Fibroblast of lung (primary cell): ENCODE data around the gene PADI1.

ENCODE experiments used
- CTCF ChIP-seq, 2 donors: IDR thresholded peaks in 1 of 2; conservative IDR thresholded peaks in 1 of 2; 1 replicate in 1 of 2; 2 replicates in 1 of 2; pipeline ENCODE4 v1.5.1; 2011 to 2012; ENCODE audit warnings: low read length in 2 of 2, control low read depth in 1 of 2, inconsistent platforms in 1 of 2, low read depth in 1 of 2, mild to moderate bottlenecking in 1 of 2
- EZH2 ChIP-seq: IDR thresholded peaks from 2 replicates; pipeline ENCODE4 v1.5.1; 2012; ENCODE audit warnings: low read length, control low read depth, mild to moderate bottlenecking; ENCODE audit errors: missing control alignments

- TF ChIP-seq CTCF (conservative IDR thresholded peaks at IDR 0.05 in 1 of 2, IDR thresholded peaks at IDR 0.05 in 1 of 2; ENCODE audit: low read depth in 1 of 2, low read length in 2 of 2): no peak
- no peak for TF ChIP-seq EZH2
Measured at GRCh38 chr1:17176306-17177061, 28.4 kb upstream of the PADI1 start.
